Measurements from ENCODE around the gene LHPP. TPM values are rescaled to one million over a fixed set of nuclear protein-coding genes. Genes with fewer than 3 reads are reported as not detected.

LHPP gene
- total and polyA plus RNA-seq, 2 experiments from 2014 or later, result 27.4 to 40.2 TPM

GRCh38 chr10:124428207-124428777 lies 33.3 kb upstream of the LHPP start (continued):
- no peak for TF ChIP-seq REST (IDR thresholded peaks at IDR 0.05; ENCODE audit: unreplicated experiment)
- TF ChIP-seq, protein P1, sequence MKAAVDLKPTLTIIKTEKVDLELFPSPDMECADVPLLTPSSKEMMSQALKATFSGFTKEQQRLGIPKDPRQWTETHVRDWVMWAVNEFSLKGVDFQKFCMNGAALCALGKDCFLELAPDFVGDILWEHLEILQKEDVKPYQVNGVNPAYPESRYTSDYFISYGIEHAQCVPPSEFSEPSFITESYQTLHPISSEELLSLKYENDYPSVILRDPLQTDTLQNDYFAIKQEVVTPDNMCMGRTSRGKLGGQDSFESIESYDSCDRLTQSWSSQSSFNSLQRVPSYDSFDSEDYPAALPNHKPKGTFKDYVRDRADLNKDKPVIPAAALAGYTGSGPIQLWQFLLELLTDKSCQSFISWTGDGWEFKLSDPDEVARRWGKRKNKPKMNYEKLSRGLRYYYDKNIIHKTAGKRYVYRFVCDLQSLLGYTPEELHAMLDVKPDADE (IDR thresholded peaks at IDR 0.05), result no peak
- no peak for TF ChIP-seq CTCF (conservative IDR thresholded peaks at IDR 0.05; ENCODE audit: low read depth in 2 of 2)
- no peak for TF ChIP-seq ZNF114 (CRISPR knock-in tag; IDR thresholded peaks at IDR 0.05)
- no peak for TF ChIP-seq JUNB (IDR thresholded peaks at IDR 0.05; ENCODE audit: unreplicated experiment)
- TF ChIP-seq EZH2phosphoT487 (IDR thresholded peaks at IDR 0.05; ENCODE audit: unreplicated experiment), result no peak

- no peaks in the 10 kb centered on the region for H3K36me3 ChIP-seq (ENCODE audit: insufficient read depth)
- no peaks in the 10 kb centered on the region for H3K9me3 Mint-ChIP-seq
- no peaks in the 10 kb centered on the region for H3K79me2 ChIP-seq (replicated peaks; ENCODE audit: insufficient read depth)
- H3K4me3 Mint-ChIP-seq, result no peak overlapping the region
- no peaks in the 10 kb centered on the region for H3K36me3 Mint-ChIP-seq (ENCODE audit: low read depth)
- no peaks in the 10 kb centered on the region for H3K27me3 ChIP-seq (ENCODE audit: insufficient read depth)
- H4K20me1 ChIP-seq (replicated peaks; ENCODE audit: insufficient read depth), result no peaks in the 10 kb centered on the region; the same call in 1 of the 2 replicates
- no peak overlapping the region for H3K27ac Mint-ChIP-seq
- ATAC-seq (no peak; the same call in 2 of the 3 replicates), DNase-seq (ENCODE audit: low spot score) (no peak)
- no peak overlapping the region for H3K4me3 ChIP-seq
- peaks cover 14% of the 10 kb centered on the region for H3K4me1 Mint-ChIP-seq
- peaks cover 10% of the 10 kb centered on the region; the same call in 1 of the 2 replicates for H3K4me1 ChIP-seq (ENCODE audit: insufficient read depth)
- no peak overlapping the region for H3K27ac ChIP-seq (ENCODE audit: low read depth)
- H2AFZ ChIP-seq, result peak overlapping the region; percentile 38; the same call in 1 of the 2 replicates
- no peak overlapping the region for H3K4me2 ChIP-seq
- H3K9me2 ChIP-seq (ENCODE audit: insufficient read depth), result no peaks in the 10 kb centered on the region
- peaks cover 5% of the 10 kb centered on the region for H3K27me3 Mint-ChIP-seq (ENCODE audit: insufficient read depth, low read depth, poor library complexity)
- H3F3A ChIP-seq (replicated peaks; ENCODE audit: low read depth), result no peaks in the 10 kb centered on the region
- TF ChIP-seq POLR2AphosphoS5 (IDR thresholded peaks at IDR 0.05; ENCODE audit: low read depth) (no peak), EZH2 (IDR thresholded peaks at IDR 0.05; ENCODE audit: low read depth, unreplicated experiment) (no peak), ZNF331 (CRISPR knock-in tag; IDR thresholded peaks at IDR 0.05; ENCODE audit: low read depth) (no peak), STAT1 (IDR thresholded peaks at IDR 0.05; ENCODE audit: unreplicated experiment) (no peak)
- TF ChIP-seq, protein P2, sequence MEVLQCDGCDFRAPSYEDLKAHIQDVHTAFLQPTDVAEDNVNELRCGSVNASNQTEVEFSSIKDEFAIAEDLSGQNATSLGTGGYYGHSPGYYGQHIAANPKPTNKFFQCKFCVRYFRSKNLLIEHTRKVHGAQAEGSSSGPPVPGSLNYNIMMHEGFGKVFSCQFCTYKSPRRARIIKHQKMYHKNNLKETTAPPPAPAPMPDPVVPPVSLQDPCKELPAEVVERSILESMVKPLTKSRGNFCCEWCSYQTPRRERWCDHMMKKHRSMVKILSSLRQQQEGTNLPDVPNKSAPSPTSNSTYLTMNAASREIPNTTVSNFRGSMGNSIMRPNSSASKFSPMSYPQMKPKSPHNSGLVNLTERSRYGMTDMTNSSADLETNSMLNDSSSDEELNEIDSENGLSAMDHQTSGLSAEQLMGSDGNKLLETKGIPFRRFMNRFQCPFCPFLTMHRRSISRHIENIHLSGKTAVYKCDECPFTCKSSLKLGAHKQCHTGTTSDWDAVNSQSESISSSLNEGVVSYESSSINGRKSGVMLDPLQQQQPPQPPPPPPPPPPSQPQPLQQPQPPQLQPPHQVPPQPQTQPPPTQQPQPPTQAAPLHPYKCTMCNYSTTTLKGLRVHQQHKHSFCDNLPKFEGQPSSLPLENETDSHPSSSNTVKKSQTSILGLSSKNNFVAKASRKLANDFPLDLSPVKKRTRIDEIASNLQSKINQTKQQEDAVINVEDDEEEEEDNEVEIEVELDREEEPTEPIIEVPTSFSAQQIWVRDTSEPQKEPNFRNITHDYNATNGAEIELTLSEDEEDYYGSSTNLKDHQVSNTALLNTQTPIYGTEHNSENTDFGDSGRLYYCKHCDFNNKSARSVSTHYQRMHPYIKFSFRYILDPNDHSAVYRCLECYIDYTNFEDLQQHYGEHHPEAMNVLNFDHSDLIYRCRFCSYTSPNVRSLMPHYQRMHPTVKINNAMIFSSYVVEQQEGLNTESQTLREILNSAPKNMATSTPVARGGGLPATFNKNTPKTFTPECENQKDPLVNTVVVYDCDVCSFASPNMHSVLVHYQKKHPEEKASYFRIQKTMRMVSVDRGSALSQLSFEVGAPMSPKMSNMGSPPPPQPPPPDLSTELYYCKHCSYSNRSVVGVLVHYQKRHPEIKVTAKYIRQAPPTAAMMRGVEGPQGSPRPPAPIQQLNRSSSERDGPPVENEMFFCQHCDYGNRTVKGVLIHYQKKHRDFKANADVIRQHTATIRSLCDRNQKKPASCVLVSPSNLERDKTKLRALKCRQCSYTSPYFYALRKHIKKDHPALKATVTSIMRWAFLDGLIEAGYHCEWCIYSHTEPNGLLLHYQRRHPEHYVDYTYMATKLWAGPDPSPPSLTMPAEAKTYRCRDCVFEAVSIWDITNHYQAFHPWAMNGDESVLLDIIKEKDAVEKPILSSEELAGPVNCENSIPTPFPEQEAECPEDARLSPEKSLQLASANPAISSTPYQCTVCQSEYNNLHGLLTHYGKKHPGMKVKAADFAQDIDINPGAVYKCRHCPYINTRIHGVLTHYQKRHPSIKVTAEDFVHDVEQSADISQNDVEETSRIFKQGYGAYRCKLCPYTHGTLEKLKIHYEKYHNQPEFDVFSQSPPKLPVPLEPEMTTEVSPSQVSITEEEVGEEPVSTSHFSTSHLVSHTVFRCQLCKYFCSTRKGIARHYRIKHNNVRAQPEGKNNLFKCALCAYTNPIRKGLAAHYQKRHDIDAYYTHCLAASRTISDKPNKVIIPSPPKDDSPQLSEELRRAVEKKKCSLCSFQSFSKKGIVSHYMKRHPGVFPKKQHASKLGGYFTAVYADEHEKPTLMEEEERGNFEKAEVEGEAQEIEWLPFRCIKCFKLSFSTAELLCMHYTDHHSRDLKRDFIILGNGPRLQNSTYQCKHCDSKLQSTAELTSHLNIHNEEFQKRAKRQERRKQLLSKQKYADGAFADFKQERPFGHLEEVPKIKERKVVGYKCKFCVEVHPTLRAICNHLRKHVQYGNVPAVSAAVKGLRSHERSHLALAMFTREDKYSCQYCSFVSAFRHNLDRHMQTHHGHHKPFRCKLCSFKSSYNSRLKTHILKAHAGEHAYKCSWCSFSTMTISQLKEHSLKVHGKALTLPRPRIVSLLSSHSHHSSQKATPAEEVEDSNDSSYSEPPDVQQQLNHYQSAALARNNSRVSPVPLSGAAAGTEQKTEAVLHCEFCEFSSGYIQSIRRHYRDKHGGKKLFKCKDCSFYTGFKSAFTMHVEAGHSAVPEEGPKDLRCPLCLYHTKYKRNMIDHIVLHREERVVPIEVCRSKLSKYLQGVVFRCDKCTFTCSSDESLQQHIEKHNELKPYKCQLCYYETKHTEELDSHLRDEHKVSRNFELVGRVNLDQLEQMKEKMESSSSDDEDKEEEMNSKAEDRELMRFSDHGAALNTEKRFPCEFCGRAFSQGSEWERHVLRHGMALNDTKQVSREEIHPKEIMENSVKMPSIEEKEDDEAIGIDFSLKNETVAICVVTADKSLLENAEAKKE (CRISPR knock-in tag; IDR thresholded peaks at IDR 0.05), result no peak
These were observed 32.0 kb upstream of the LHPP start for GRCh38 chr10:124429576-124429975.

All from GM23338 (cell line).